GM12892 (cell line): ENCODE results near the gene VSIG10L.

Experiments used
- DNase-seq: peaks from one replicate; pipeline ENCODE4 v3.0.0; 2011; ENCODE audit not compliant: insufficient read length
- FAIRE-seq: peaks from 2 replicates; lab custom pipeline; 2011; peaks lifted over from hg19 to GRCh38; lab: Jason Lieb, UNC
- POLR2A ChIP-seq: IDR thresholded peaks from 2 replicates; pipeline ENCODE4 v1.6.1; 2011; ENCODE audit warnings: low read depth, low read length, control low read depth
- POLR2AphosphoS5 ChIP-seq: IDR thresholded peaks from 2 replicates; pipeline ENCODE4 v1.6.1; 2011; ENCODE audit warnings: low read depth, low read length, control low read depth
- TAF1 ChIP-seq: IDR thresholded peaks from 2 replicates; pipeline ENCODE4 v1.6.1; 2011; ENCODE audit warnings: low read depth, mild to moderate bottlenecking, control low read depth, low read length, borderline replicate concordance

The VSIG10L gene

DNA sequence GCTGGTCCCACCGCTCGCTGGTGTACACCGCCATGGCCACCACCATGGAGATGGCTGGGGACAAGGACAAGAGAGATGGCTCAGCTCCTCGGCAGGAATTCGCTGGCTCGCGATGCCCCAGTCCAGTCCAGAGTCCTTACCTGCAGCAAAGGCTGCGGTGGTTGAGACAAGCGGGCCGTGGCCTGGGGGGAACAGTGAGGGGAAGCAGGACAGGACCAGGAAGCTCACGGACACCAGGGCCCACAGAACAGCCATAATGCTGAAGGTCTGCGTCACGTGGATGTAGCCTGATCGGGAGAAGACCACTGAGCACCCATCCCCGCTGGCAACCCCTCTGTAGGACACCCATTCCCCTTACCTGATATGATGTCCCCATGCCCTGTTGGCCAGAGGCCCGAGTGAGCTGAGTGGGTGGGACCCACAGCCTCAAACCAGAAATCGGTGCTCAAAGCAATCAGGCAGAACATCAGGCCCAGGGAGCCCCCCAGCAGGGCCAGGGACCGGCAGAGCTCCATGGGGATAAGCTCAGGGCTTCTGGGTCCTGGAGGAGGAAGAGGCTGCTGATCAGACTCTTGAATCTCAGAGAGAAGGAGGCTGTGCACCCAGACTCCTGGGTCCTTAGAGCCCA lies 30.2 kb upstream of the VSIG10L start:
- TF ChIP-seq POLR2AphosphoS5 = no peak
- FAIRE-seq = no peak
- no peak for DNase-seq

DNA sequence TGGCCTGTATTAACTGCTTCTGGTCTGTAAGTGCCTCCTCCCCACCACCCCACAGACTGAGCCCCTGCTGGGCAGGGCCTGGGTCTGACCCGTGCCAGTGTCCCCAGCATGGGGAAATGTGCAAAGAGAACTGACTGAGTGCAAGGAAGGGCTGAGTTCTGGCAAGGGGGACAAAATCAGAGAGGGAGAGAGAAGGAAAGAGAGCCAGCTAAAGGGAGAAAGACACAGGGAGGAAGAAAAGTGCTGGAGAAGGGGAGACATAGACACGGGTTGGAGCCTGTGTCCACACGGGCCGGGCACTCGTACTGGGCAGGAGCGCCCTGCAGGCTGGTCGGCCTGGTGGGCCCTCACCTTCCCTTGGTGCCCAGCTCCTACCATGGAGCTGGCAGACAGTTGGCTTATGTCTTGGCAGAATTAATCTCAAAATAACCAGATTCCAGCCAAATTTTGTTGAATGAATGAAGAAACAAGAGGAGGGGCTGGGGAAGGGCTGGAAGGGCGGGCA lies 29.3 kb upstream of the VSIG10L start:
- TF ChIP-seq POLR2A (no peak), TAF1 (no peak), POLR2AphosphoS5 (no peak)
- FAIRE-seq (no peak), DNase-seq (no peak)

DNA sequence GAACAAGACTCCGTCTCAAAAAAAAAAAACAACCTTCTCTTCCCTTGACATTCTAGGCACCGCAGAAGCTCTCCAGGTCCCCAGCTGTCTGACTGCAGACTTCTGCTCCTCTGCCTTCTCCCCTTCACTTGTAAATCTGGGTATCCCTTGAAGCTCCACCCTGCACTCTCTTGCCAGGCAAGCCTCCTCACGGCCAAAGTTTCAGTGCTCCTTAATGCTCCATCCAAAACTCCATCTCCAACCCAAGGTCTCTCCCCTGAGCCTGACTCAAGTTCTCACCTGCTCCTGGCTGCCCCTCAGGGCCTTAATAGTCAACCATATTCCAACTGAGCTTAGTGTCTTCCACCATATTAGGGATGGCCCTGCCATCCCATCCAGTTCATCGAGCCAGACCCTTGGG lies 28.3 kb upstream of the VSIG10L start:
- TF ChIP-seq POLR2A = no peak
- TF ChIP-seq TAF1 = no peak
- TF ChIP-seq POLR2AphosphoS5 = no peak
- FAIRE-seq (no peak), DNase-seq (no peak)

DNA sequence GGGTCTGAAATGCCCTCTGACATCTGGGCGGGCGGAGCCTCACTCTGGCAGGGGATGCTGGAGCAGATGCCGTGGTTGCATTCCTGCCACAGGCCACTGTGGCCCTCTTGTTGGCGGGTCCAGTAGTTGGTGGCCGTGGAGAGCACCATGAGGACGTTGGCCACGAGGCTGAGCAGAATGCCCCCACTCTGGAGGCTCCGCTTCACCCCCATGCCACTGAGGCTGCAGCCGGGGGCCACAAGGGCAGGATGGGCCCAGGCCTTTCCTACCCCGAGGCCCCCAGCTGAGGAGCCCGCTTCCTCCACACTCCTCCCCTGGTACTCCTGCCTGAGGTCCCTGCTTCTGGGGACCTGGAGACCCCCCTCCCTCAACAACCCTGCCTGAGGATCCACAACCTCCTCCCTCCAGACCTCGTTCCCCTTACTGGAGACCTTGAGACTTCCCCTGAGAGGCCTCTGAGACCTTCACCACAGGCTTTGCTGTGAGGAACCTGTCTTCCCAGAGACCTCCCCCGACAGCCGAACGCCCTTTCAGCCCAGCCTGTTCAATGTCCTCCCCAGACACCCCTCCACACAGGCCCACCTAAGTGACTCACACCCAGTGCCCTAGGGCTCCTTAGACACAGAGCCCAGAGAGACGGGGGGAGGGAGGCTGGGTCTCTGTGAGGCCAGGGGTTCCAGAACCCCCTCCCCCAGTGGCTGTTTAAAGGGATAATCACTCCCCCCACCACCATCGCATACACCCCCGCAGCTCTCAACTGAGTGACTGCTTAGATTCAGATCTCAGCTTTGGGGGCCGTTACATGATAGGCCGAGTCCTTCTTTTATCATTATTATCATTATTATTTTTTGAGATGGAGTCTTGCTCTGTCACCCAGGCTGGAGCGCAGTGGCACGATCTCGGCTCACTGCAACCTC lies 26.7 kb upstream of the VSIG10L start, which contains the start of gene CLDND2:
Gene CLDND2 (minus strand): TSS at position 638 of the 917 bp plus-strand sequence. CDS start 426 bp downstream, at position 212.
- DNase-seq (no peak), FAIRE-seq (peak; percentile 36)
- TF ChIP-seq POLR2AphosphoS5 (no peak), POLR2A (no peak), TAF1 (no peak)

DNA sequence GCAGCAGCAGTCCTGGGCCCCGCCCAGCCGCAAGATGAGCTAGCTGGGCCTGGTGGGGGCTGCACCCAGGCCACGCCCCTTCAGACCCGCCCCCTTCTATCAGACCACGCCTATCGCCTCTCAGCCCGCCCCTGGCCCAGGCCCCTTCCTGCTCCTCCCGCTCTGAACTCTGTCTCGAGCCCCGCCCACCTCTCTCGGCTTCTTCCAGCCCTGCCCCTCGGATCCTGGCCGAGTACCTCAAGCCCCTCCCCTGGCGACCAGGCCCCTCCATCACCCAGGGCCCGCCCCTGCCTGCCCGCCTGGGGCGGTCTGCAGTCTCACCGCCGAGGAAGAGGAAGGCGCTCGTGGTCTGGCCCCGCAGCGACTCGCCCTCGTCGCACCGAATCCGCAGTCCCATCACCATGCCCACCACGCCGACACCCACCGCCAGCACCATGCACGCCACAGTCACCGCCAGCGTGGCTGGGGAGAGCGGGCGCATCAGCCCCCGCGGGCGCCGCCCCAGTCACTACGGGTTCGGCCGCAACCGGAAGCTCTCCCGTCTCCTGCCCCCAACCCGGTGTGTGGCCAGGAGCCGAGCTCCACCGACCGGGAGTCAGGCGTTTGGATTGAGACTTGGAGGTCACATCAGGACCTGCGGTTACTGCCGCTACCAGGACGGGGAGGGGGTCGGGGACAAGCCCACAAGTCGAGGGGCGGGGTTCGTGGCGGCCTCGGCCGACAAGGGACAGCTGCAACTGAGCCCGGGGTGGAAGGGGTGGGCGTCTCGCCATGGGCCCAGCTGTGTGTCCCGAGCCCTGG lies 25.8 kb upstream of the VSIG10L start:
- peak; percentile 97 for DNase-seq
- FAIRE-seq = peak; percentile 97
- TF ChIP-seq TAF1 = no peak
- peak; percentile 49; the same call in 1 of the 2 replicates for TF ChIP-seq POLR2A

DNA sequence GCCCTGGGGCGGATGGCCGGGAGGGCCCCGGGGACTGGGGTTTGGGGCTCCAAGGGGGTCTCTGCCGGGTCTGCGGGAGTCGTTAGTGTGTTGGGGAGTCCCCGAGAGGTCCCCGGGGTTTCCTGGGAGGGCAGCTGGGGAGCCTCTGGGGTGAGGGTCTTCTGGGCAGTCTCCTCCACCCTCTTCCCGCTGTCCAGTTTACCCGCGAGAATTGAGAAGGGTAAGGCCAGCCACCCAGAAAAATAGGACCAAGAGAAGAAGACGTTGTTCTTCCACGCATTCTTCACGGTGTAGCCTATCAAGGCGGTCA lies 25.3 kb upstream of the VSIG10L start:
- no peak for FAIRE-seq
- no peak for DNase-seq
- 0 out of 2 replicates have a peak, but pooled peaks have one; percentile 16 for TF ChIP-seq POLR2AphosphoS5
- TF ChIP-seq TAF1 = no peak
- no peak; the same call in 1 of the 2 replicates for TF ChIP-seq POLR2A

DNA sequence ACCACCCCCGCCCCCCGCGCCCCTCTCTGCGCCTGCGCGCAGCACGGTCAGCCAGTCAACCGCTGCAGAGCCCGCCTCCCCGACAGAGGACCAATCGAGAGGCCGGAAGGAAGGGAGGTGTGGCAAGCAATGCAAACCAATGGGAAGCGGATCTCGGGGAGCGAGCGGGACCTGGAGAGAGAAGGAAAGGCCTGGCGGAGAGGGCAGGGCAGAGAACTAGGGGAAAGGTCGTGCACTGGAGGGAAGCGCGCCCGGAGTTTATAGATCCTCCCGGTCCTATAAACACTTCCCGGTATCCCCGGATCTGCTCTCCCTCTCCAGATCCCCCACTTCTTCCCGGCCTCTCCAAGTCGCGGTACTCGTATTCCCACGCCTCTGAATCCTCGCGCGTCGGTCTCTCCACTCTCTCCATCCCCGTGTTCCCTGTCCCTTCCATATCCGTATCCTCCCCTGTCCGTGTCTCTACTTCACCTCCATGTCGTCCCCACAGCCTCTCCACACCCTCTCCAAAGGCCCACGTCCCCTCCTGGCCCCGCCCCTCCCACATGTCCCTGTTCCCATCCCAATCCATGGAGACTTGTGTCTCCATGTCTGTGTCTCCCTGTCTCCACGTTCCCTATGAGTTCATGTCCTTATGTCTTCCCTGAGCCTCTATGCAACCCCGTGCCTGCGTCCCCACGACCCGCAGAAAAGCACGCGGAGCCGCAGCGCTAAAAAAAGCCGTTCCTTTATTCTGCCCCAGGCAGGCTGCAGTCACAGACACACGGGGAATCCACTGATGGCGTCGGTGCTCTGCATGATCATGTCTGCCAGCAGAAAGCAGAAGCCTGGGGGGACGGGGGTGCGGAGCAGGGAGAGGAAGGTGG lies 24.7 kb upstream of the VSIG10L start:
- DNase-seq (peak; percentile 95), FAIRE-seq (peak; percentile 92)
- TF ChIP-seq TAF1 (peak; percentile 18; the same call in 1 of the 2 replicates), POLR2A (peak; percentile 83), POLR2AphosphoS5 (peak; percentile 81)

DNA sequence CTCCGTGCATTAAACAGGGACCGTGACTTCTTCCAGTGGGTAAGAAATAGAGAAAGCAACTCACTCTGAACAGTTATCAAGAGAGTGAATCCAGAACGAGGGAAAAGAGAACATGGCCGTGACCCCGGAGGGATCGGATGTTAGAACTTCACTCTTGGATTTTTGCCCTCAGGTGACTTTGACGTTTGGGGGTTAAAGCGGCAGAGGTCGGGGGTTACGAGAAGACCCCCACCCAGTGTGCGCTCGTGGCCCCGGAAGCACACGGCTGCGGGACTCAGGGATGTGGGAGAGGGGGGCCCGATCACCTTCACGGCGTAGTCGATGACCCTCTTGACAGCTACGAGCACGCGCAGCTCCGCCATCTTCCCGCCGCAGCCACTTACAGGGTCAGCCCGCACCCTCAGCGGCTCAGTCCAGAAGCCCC lies 24.0 kb upstream of the VSIG10L start, which contains the start of gene ETFB:
Gene ETFB (minus strand): TSS at position 424 of the 424 bp plus-strand sequence. CDS start 62 bp downstream, at position 362.
- TF ChIP-seq POLR2AphosphoS5 = peak; percentile 28; the same call in 1 of the 2 replicates
- no peak for TF ChIP-seq TAF1
- peak; percentile 69 for TF ChIP-seq POLR2A
- FAIRE-seq = peak; percentile 46
- no peak for DNase-seq

DNA sequence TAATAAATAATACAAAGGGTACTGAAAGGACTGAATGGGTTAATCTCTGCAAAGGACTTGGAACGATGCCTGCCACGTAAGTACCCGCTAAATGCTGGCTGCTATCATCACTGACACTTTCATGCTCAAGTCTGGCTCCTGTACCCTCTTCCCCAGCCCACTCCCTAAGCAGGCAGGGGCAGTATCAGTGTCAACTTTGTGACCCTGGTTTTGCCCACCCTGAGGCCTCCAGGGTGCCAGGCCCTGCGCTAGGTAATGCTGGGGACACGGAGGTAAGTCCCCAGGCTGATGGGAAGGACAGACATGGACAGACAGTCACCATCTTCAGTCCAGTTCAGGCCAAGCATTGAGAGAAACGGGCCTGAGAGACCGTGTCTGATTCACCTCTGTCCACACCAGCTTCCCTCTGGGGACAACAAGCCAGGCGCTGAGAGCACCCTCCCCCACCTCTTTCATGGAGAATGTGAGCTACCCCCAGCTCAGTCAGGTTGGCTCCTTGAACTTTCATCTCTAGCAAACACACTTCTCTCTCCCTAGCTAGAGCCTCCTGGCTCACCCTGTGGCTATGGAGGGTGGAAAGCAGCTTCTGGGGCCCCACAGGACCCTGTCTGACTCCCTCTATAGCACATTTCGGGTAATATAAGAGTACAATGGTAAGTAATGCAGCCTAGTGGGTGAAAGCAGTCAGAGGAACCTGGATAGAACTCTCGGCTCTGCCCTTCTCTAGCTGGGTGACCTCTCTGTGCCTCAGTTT lies 23.4 kb upstream of the VSIG10L start:
- TF ChIP-seq TAF1 = no peak
- TF ChIP-seq POLR2A = no peak
- no peak for TF ChIP-seq POLR2AphosphoS5
- DNase-seq (no peak), FAIRE-seq (no peak)
